NCI-H2107 (cell line): ENCODE measurements around the gene SH2B3.

Experiments
- DNase-seq: peaks from one replicate; lab custom pipeline; 2025; lab: John Stamatoyannopoulos, UW

SH2B3 gene

GRCh38 chr12:111409780-111410430 lies 4.2 kb downstream of the SH2B3 start:
- DNase-seq = no peak

- DNase-seq = no peak
Measured at GRCh38 chr12:111410431-111411184, 4.9 kb downstream of the SH2B3 start.

- DNase-seq = no peak
Measured at GRCh38 chr12:111411185-111411764, 5.6 kb downstream of the SH2B3 start.

DNA sequence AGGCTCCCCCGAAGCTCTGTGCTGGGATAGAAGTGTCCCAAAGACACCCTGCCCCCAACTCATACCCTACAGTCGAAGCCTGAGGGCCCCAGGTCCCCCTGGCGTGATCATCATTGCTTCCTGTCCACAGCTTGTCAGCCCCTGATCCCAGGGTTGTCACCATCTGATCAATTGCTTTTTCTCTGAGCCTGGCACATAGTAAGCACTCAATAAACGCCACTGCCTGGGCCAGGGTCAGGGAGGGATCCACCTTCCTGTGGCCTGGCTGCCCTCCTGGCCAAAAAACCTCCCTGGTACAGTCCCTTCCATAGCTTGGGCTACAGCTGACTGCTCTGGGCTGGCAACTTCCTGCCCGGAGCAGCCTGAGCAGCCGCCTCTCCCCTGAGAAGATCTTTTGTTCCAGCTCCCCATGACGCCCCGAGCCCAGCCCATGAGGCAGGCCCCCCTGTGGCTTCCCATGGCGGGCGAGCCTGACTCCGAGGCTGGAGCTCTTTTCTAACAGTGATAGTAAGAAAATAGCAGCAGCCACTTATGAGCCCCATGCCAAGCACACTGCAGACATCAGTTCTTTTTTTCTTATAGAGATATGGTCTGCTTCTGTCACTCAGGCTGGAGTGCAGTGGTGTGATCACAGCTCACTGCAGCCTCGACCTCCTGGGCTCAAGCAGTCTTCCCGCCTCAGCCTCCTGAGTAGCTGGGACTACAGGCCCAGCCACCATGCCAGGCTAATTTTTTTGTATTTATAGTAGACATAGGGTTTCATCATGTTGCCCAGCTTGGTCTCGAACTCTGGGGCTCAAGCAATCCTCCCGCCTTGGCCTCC lies 6.5 kb downstream of the SH2B3 start:
- DNase-seq = peak; percentile 72

DNA sequence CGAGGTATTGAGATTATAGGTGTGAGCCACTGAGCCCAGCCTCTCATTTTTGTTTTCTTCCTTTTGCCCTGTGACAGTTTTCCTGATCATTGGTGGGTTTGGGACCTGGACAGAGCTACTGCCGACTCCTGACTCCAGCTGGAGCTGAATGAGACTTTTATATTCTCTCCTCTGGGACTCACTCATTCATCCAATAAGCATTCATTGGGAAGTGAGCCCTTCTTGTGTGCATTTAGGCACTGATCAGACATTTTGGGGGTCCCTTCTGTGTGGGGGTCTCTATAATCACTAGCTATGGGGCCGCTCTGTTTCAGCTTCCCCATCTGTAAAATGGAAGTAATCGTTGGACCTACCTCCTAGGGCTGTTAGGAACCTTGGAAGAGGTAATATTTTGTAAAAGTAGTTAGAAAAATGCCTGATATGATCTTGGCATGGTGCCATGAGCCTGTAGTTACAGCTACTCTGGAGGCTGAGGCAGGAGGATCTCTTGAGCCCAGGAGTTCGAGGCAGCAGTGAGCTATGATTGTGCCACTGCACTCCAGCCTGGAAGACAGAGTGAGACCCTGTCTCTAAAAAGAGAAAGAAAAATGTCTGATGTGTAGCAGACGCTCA lies 7.2 kb downstream of the SH2B3 start:
- DNase-seq = no peak

- DNase-seq = no peak
Measured at GRCh38 chr12:111413442-111414086, 7.8 kb downstream of the SH2B3 start.

- no peak for DNase-seq
Measured at GRCh38 chr12:111414711-111415252, 9.1 kb downstream of the SH2B3 start.

GRCh38 chr12:111417290-111417689 lies 11.6 kb downstream of the SH2B3 start:
- DNase-seq = no peak

DNA sequence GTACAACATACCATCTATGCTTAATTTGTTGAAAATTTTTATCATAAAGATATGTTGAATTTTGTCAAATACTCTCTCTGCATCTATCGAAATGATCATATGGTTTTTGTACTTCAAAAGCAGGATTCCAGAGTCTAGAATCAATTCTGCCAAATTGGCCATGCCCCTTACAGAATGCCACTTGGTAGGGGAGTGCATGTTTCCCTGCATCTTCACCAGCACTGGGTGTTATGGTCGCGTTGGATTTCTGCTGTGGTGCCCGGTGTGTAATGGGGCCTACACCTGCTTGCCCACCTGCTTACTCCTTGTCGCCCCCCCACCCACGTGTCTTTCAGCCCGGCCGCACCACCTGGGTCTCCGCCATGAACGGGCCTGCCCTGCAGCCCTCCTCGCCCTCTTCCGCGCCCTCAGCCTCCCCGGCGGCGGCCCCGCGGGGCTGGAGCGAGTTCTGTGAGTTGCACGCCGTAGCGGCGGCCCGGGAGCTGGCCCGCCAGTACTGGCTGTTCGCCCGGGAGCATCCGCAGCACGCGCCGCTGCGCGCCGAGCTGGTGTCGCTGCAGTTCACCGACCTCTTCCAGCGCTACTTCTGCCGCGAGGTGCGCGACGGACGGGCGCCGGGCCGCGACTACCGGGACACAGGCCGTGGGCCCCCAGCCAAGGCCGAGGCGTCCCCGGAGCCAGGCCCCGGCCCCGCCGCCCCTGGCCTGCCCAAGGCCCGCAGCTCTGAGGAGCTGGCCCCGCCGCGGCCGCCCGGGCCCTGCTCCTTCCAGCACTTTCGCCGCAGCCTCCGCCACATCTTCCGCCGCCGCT lies 12.3 kb downstream of the SH2B3 start:
- DNase-seq = no peak

DNA sequence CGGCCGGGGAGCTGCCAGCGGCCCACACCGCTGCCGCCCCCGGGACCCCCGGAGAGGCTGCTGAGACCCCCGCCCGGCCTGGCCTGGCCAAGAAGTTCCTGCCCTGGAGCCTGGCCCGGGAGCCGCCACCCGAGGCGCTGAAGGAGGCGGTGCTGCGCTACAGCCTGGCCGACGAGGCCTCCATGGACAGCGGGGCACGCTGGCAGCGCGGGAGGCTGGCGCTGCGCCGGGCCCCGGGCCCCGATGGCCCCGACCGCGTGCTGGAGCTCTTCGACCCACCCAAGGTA lies 12.8 kb downstream of the SH2B3 start:
- DNase-seq = no peak

GRCh38 chr12:111419784-111420183 lies 14.1 kb downstream of the SH2B3 start:
- DNase-seq = no peak

GRCh38 chr12:111420494-111420893 lies 14.8 kb downstream of the SH2B3 start:
- no peak for DNase-seq

GRCh38 chr12:111424189-111424792 lies 18.6 kb downstream of the SH2B3 start:
- DNase-seq = no peak

GRCh38 chr12:111424793-111425251 lies 19.1 kb downstream of the SH2B3 start:
- DNase-seq = no peak

DNA sequence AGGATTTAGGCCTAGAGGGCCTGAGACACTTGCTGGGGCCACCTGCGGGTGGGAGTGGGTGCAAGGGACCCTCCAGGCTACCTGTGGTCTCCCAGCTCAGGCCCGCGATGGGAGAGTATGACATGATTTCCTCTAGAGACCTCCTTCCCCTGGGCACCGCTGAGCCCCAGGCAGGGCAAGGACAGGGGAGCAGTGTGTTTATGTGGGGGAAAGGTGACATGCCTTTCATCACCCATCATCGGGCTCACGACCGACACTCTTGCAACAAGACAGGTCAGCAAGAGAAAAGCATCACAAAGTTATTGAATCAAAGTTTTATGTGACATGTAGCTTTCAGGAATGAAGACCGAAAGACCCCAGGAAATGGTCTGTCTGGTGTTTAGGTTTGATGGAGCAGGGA lies 19.9 kb downstream of the SH2B3 start:
- DNase-seq = no peak

DNA sequence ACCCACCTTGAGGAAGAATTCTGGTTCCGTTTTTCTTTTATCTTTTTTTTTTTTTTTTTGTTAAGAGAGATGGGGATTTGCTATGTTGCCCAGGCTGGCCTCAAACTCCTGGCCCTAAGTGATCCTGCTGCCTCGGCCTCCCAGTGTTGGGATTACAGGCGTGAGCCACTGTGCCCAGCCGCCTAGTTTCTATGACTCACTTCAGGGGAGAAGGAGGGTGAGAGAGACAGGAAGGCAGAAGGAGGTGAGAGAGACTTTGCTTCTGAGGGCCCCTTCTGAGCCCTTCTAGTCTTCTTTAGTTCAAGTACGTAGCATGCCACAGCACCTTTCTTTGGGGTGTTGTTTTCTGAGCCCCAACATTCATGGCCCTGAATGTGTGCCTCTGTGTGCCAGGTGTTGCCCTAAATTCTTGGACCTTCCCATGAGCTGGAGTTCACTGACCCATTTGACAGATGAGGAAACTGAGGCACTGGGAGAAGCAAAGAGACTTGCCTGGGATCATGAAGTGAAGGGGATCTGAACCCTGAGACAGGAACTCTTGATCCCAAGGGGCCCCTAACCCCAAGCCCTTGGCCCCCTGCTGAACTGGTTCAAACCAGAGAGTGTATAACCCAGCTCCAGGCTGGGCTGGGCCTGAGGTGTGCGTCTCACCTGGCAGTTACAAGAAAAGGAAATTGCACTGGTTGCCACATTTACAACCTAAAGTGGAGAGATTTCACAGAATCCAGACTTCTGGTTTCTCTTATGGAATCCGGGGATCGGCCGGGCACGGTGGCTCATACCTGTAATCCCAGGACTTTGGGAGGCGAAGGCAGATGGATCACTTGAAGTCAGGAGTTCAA lies 20.8 kb downstream of the SH2B3 start:
- DNase-seq = no peak

DNA sequence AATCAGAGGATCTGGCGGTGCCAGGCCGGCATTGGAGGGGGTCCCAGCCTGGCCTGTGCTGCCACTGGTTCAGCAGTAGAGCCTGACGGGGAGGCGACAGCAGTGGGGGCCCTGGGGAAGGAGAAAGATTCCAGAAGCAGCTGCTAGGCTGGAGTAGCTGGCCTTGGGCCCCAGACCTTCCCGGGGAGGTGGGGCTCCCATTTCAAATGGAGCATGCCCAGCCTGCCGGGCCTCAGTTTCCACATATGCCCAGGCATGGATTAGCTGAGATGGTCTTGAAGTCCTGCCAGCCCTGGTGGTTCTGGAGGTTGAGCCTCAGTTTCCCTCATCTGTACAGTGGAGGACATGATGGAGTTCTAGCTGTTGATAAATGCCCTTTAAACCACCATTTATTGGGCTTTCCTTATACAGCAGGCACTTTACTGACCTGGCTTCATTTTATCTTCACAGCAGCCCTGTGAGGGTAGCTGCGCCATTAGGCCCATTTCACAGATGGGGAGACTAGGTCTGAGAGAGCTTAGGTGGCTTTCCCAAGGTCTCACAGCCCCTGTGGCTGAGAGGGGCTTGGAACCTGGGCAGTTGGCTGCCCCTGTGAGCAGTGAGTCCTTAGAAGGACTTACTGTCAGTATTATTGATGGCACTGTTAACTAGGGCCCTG lies 21.8 kb downstream of the SH2B3 start:
- no peak for DNase-seq

DNA sequence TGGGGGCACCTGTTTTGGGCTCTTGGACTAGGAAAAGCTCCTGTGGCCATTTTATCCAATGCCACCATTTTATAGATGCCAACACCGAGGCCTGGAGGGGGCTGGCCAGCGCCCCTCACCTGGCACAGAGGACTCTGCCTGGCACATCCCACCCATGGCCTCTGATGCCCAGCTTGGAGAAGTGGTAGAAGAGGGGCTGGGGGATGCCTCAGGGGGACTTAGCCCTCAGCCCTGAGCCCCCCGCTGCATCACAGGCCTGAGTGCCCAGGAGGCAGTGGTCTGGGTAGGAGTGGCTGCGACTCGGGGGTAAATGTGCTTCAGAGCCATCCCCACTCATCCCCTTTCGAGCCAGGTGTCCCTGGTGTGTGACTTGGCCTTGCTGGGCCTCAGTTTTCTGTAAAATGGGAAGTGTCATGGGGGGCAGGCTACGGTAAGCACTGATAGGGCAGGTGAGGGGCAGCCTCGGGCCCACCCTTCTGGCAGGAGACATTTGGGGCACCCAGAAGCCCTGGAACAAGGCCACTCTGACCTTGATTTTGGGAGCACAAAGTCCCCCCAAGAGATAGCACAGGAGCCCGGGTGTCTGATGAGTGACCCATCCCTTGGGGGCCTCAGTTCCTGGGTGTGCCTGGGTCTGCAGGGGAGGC lies 22.5 kb downstream of the SH2B3 start:
- no peak for DNase-seq
